ENCODE data around the gene NT5M. TPM values are rescaled to one million over a fixed set of nuclear protein-coding genes. Genes with fewer than 3 reads are reported as not detected.

Gene NT5M
- total RNA-seq, 4 donors from 2014 or later = 1.1 to 6.0 (median 2.8) TPM

DNA sequence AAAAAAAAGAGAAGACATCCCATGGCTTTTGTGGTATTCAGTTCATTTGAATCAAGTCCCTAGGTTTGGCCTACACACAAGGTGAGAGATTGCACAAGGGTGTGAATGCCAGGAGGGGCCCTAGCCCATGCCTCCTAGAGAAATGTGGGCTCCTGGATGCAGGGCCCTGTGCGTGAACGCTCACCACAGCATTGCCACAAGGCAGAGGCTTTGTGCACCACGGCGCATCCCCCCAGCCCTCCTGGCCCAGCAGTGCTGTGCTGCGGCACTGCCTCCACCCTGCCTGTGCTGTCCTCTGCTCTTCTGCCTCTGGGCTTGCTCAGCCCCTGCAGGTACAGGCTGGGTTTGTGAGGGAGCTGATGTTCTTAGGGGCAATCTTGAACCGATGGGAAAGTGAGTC is 92.7 kb downstream of the NT5M start:
- H3K36me3 ChIP-seq = no peaks in the 10 kb centered on the region
- WGBS, 2 donors = 97 to 100% methylated on average over 5 of the region's 6 CpGs
- H3K4me1 ChIP-seq = peaks cover 0 to 24% of the 10 kb centered on the region in 2 donors
- H3K27ac ChIP-seq = no peak overlapping the region
- no peaks in the 10 kb centered on the region for H3K9me3 ChIP-seq
- H3K4me3 ChIP-seq (replicated peaks in 1 of 3) = no peak overlapping the region
- TF ChIP-seq, protein P1, sequence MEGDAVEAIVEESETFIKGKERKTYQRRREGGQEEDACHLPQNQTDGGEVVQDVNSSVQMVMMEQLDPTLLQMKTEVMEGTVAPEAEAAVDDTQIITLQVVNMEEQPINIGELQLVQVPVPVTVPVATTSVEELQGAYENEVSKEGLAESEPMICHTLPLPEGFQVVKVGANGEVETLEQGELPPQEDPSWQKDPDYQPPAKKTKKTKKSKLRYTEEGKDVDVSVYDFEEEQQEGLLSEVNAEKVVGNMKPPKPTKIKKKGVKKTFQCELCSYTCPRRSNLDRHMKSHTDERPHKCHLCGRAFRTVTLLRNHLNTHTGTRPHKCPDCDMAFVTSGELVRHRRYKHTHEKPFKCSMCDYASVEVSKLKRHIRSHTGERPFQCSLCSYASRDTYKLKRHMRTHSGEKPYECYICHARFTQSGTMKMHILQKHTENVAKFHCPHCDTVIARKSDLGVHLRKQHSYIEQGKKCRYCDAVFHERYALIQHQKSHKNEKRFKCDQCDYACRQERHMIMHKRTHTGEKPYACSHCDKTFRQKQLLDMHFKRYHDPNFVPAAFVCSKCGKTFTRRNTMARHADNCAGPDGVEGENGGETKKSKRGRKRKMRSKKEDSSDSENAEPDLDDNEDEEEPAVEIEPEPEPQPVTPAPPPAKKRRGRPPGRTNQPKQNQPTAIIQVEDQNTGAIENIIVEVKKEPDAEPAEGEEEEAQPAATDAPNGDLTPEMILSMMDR (IDR thresholded peaks at IDR 0.05) = no peak
- no peak for TF ChIP-seq POLR2A (IDR thresholded peaks at IDR 0.05)
- H3K27me3 ChIP-seq = no peaks in the 10 kb centered on the region
- intact Hi-C loops (cut with DNase I) = no loop called here
- no peak for DNase-seq

Other genes with a start within 250 kb of the NT5M start
- gene PLD6, start 97.0 kb upstream of the NT5M start, total RNA-seq = 1 to 10 TPM; 1.3 to 3.2 (median 2.5) TPM
- 10 to 100 TPM; 61.5 to 79.7 (median 68.2) TPM for gene FLCN, start 66.2 kb upstream of the NT5M start, total RNA-seq
- 10 to 100 TPM; 49.2 to 60.0 (median 57.9) TPM for gene COPS3, start 22.1 kb upstream of the NT5M start, total RNA-seq
- 10 to 100 TPM; 27.9 to 35.4 (median 30.8) TPM for gene MED9, start 173.6 kb downstream of the NT5M start, total RNA-seq
- 100 to 1,000 TPM; 114 to 149 (median 141) TPM for gene RASD1, start 193.0 kb downstream of the NT5M start, total RNA-seq